ENCODE results near the gene U2SURP. TPM values are rescaled to one million over a fixed set of nuclear protein-coding genes. Genes with fewer than 3 reads are reported as not detected.
"Not testable (repeated sequence)": the region's sequence is repeated elsewhere in the genome, so short reads cannot be mapped to it uniquely, and the experiment has no call there.

Gene U2SURP
- total RNA-seq, 1 experiment from 2014 or later: 125 TPM

DNA sequence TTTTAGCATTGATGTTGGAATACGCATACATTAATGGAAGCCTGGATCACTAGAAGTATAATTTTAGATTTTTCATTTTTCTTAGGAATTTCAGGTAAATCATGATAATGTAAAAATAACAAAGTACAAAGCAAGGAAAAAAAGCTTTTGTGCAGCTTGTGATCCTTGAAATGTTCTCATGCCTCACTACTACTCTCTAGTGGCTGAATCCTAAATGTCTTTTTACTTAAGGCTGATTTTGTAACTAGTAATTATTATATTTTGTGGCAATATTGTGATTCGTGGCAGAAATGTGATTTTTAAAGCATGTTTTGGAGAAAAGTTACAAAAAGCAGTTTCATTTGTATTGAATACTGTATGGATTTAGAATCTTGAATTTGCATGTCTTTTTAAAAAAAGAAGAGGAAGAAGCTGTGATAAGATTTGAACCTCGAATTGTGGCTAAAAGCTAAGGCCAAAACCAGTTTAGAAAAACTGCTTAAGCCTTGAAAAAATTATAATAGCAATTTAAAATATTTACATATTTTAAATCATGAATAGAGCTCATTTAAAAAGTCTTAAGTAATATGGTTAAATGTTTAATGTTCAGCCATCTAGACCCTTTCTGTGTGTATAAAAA, 39.0 kb downstream of the U2SURP start:
- peaks cover 21% of the 10 kb centered on the region for H3K4me1 ChIP-seq
- intact Hi-C loops (cut with micrococcal nuclease; ENCODE audit: unreplicated experiment): no loop called here
- no peak overlapping the region for H3K4me3 Mint-ChIP-seq (ENCODE audit: unreplicated experiment)
- DNase-seq: no peak
- no peak overlapping the region for H3K27ac Mint-ChIP-seq (ENCODE audit: unreplicated experiment)
- no peak overlapping the region for H3K4me3 ChIP-seq (ENCODE audit: low read depth, low read length)
- peaks cover 15% of the 10 kb centered on the region for H3K4me1 Mint-ChIP-seq (ENCODE audit: low read depth, unreplicated experiment)
- POLR2A ChIA-PET: no interaction called here
- no peaks in the 10 kb centered on the region for H3K27me3 ChIP-seq (replicated peaks; ENCODE audit: control insufficient read depth, insufficient read depth, low read length)
- H3K9me3 Mint-ChIP-seq (ENCODE audit: unreplicated experiment): no peaks in the 10 kb centered on the region
- H3K27me3 Mint-ChIP-seq (ENCODE audit: insufficient read depth, unreplicated experiment): no peaks in the 10 kb centered on the region
- BruUV-seq (replicated peaks): no TSS peak
- CTCF ChIA-PET: interaction anchor here (0.5 to 0.7 kb wide), 2 partner anchors 23 to 37 kb away, joined by 3 read pairs; no protein-coding TSS in a partner anchor
- peaks cover 2% of the 10 kb centered on the region; the same call in 1 of the 2 replicates for H3K36me3 ChIP-seq (ENCODE audit: control insufficient read depth, insufficient read depth, low read length)
- peak in 1 of 2 experiments; percentile 38 for TF ChIP-seq CTCF (IDR thresholded peaks at IDR 0.05; ENCODE audit: insufficient read depth in 1 of 2, low read depth in 1 of 2, low read length in 1 of 2, severe bottlenecking in 1 of 2, unreplicated experiment in 1 of 2)
- peaks cover 58% of the 10 kb centered on the region for H3K36me3 Mint-ChIP-seq (ENCODE audit: insufficient read depth, unreplicated experiment)
- H3K9me3 ChIP-seq: no peaks in the 10 kb centered on the region

GRCh38 chr3:143041903-143042302, 40.5 kb downstream of the U2SURP start:
- Histone ChIP-seq H3K36me3 (ENCODE audit: control insufficient read depth, insufficient read depth, low read length) (peaks cover 2% of the 10 kb centered on the region; the same call in 1 of the 2 replicates), H3K4me3 (ENCODE audit: low read depth, low read length) (no peak overlapping the region), H3K9me3 (no peaks in the 10 kb centered on the region; the same call in 1 of the 2 replicates), H3K27me3 (replicated peaks; ENCODE audit: control insufficient read depth, insufficient read depth, low read length) (no peaks in the 10 kb centered on the region), H3K4me1 (peaks cover 7% of the 10 kb centered on the region)
- Mint-ChIP-seq H3K36me3 (ENCODE audit: insufficient read depth, unreplicated experiment) (peaks cover 53% of the 10 kb centered on the region), H3K27ac (ENCODE audit: unreplicated experiment) (no peak overlapping the region), H3K9me3 (ENCODE audit: unreplicated experiment) (no peaks in the 10 kb centered on the region), H3K4me3 (ENCODE audit: unreplicated experiment) (no peak overlapping the region), H3K27me3 (ENCODE audit: insufficient read depth, unreplicated experiment) (no peaks in the 10 kb centered on the region), H3K4me1 (ENCODE audit: low read depth, unreplicated experiment) (no peaks in the 10 kb centered on the region)
- DNase-seq: no peak
- TF ChIP-seq CTCF (IDR thresholded peaks at IDR 0.05; ENCODE audit: insufficient read depth in 1 of 2, low read depth in 1 of 2, low read length in 1 of 2, severe bottlenecking in 1 of 2, unreplicated experiment in 1 of 2): no peak
- BruUV-seq (replicated peaks): no TSS peak
- intact Hi-C loops (cut with micrococcal nuclease; ENCODE audit: unreplicated experiment): no loop called here
- ChIA-PET POLR2A (no interaction called here), CTCF (no interaction called here)

DNA sequence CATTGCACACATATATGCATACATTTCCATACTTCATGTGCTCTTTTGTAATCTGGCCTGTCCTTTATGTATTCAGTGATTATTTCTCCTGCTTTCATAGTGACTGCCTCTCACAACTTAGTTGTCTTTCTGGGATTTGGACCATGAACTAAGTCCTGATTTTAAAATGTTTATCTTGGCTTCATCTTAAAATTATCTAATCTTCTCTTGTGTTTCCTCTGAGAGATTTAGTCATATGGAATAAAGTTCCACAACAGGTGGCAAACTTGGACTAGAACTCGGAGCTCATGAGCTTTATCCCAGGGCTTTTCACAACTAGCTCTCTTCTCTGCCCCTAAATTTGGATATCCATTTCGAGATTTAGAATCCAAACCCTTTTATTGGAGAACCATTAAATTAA, 44.3 kb downstream of the U2SURP start:
- no peak for DNase-seq
- no TSS peak for BruUV-seq (replicated peaks)
- H3K27me3 Mint-ChIP-seq (ENCODE audit: insufficient read depth, unreplicated experiment): no peaks in the 10 kb centered on the region
- Histone ChIP-seq H3K27me3 (replicated peaks; ENCODE audit: control insufficient read depth, insufficient read depth, low read length) (no peaks in the 10 kb centered on the region), H3K36me3 (ENCODE audit: control insufficient read depth, insufficient read depth, low read length) (0 out of 2 replicates have a peak, but pooled peaks cover 2% of the 10 kb centered on the region), H3K9me3 (no peaks in the 10 kb centered on the region; the same call in 1 of the 2 replicates), H3K4me1 (no peaks in the 10 kb centered on the region), H3K4me3 (ENCODE audit: low read depth, low read length) (no peak overlapping the region)
- H3K9me3 Mint-ChIP-seq (ENCODE audit: unreplicated experiment): no peaks in the 10 kb centered on the region
- no peak for TF ChIP-seq CTCF (IDR thresholded peaks at IDR 0.05; ENCODE audit: insufficient read depth in 1 of 2, low read depth in 1 of 2, low read length in 1 of 2, severe bottlenecking in 1 of 2, unreplicated experiment in 1 of 2)
- no peak overlapping the region for H3K27ac Mint-ChIP-seq (ENCODE audit: unreplicated experiment)
- H3K4me3 Mint-ChIP-seq (ENCODE audit: unreplicated experiment): no peak overlapping the region
- H3K4me1 Mint-ChIP-seq (ENCODE audit: low read depth, unreplicated experiment): no peaks in the 10 kb centered on the region
- intact Hi-C loops (cut with micrococcal nuclease; ENCODE audit: unreplicated experiment): no loop called here
- POLR2A ChIA-PET: interaction anchor here (0.6 kb wide), 2 partner anchors 9 to 1222 kb away, joined by 8 to 10 read pairs; no protein-coding TSS in a partner anchor
- CTCF ChIA-PET: interaction anchor here (0.7 kb wide), 1 partner anchor 18 kb away, joined by 5 read pairs; no protein-coding TSS in a partner anchor
- peaks cover 63% of the 10 kb centered on the region for H3K36me3 Mint-ChIP-seq (ENCODE audit: insufficient read depth, unreplicated experiment)

DNA sequence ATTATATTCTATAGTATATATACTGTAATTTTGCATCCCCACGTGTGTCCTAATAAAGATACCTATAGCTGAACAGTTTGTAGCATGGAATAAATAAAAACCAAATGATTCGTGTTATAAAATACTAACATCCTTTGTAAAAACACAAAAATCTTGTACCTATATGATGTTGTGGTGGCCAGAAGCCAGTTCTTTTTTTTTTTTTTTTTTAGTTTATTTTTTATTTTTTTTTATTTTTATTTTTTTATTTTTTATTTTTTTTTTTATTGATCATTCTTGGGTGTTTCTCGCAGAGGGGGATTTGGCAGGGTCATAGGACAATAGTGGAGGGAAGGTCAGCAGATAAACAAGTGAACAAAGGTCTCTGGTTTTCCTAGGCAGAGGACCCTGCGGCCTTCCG, 44.7 kb downstream of the U2SURP start:
- H3K9me3 ChIP-seq; intact Hi-C loops (cut with micrococcal nuclease; ENCODE audit: unreplicated experiment); H3K27me3 ChIP-seq (replicated peaks; ENCODE audit: control insufficient read depth, insufficient read depth, low read length); H3K9me3 Mint-ChIP-seq (ENCODE audit: unreplicated experiment); H3K27ac Mint-ChIP-seq (ENCODE audit: unreplicated experiment); H3K27me3 Mint-ChIP-seq (ENCODE audit: insufficient read depth, unreplicated experiment); H3K4me3 Mint-ChIP-seq (ENCODE audit: unreplicated experiment); H3K4me1 Mint-ChIP-seq (ENCODE audit: low read depth, unreplicated experiment); H3K4me3 ChIP-seq (ENCODE audit: low read depth, low read length); H3K36me3 ChIP-seq (ENCODE audit: control insufficient read depth, insufficient read depth, low read length); POLR2A ChIA-PET; DNase-seq; BruUV-seq (replicated peaks); CTCF ChIA-PET; H3K4me1 ChIP-seq: not testable (repeated sequence)
- H3K36me3 Mint-ChIP-seq (ENCODE audit: insufficient read depth, unreplicated experiment): peaks cover 68% of the 10 kb centered on the region

Data from Caco-2 (cell line).